HepG2 (cell line): ENCODE measurements around the gene GYG1. TPM values are rescaled to one million over a fixed set of nuclear protein-coding genes. Genes with fewer than 3 reads are reported as not detected.

Source experiments
- ATAC-seq: fragments of 200-7000 bp; cut with Tn5 transposase; 3 replicates; pipeline ENCODE4 v1.9.1; 2020; ENCODE audit warnings: mild to moderate bottlenecking, moderate library complexity
- BruUV-seq: library from RNA; stranded (reverse); fragments of 400-500 nt; replicated peaks from 2 replicates; lab custom pipeline; 2021; lab: Mats Ljungman, UMichigan
- CTCF ChIA-PET: fragments of 300-600 bp; formaldehyde crosslinking; extraction: SDS; loops from one replicate; lab custom pipeline; 2021; ENCODE audit warnings: low total read pairs, inconsistent platforms, low intra/inter-chr PET ratio; lab: Yijun Ruan, JAX
- POLR2A ChIA-PET: fragments of 350-600 bp; sonication (Branson Sonifier 250); formaldehyde crosslinking; loops from one replicate; lab custom pipeline; 2020; ENCODE audit warnings: antibody characterized with exemption, inconsistent platforms; lab: Yijun Ruan, JAX
- DNase-seq: peaks from one replicate; pipeline ENCODE4 v3.0.0-alpha.2; 2015; ENCODE audit warnings: low spot score
- FAIRE-seq: peaks from 3 replicates; lab custom pipeline; 2011; peaks lifted over from hg19 to GRCh38; lab: Jason Lieb, UNC
- H2AFZ ChIP-seq: one replicate; pipeline ENCODE4 v1.6.1; 2011; ENCODE audit warnings: low read length, inconsistent platforms
- H3K27ac ChIP-seq: fragments of 300-600 bp; 3 replicates; pipeline ENCODE4 v1.8.0; 2011; ENCODE audit warnings: mixed run types, mild to moderate bottlenecking, mixed read lengths, low read length, inconsistent platforms; ENCODE audit not compliant: insufficient read depth; ENCODE audit errors: extremely low read length
- H3K27me3 ChIP-seq, 2 experiments: fragments of 200-600 bp in 1 of 2; 2 replicates in 1 of 2; 3 replicates in 1 of 2; pipeline versions ENCODE4 v1.6.0 to v1.8.0; 2011; ENCODE audit warnings: low read length in 2 of 2, mild to moderate bottlenecking in 2 of 2, moderate library complexity in 2 of 2, inconsistent platforms in 1 of 2; ENCODE audit not compliant: insufficient read depth in 2 of 2, control insufficient read depth in 1 of 2
- H3K36me3 ChIP-seq, 2 experiments: fragments of 200-600 bp in 1 of 2; replicated peaks in 1 of 2; 2 replicates in 1 of 2; 3 replicates in 1 of 2; pipeline versions ENCODE4 v1.5.1 to v1.8.0; 2011; ENCODE audit warnings: low read length in 2 of 2, inconsistent platforms in 1 of 2; ENCODE audit not compliant: insufficient read depth in 2 of 2, control insufficient read depth in 1 of 2
- H3K4me1 ChIP-seq: 2 replicates; pipeline ENCODE4 v1.5.1; 2012; ENCODE audit warnings: low read length, inconsistent platforms; ENCODE audit not compliant: insufficient read depth
- H3K4me2 ChIP-seq: 2 replicates; pipeline ENCODE4 v1.6.0; 2011; ENCODE audit warnings: low read depth, low read length, inconsistent platforms
- H3K4me3 ChIP-seq, 3 experiments: fragments of 200-600 bp in 1 of 3; sonication (generic), shearing (Covaris generic) in 1 of 3; replicated peaks in 1 of 3; 2 replicates each; pipeline ENCODE4 v1.5.1; 2011 to 2016; ENCODE audit warnings: low read length in 3 of 3, inconsistent platforms in 2 of 3, low read depth in 2 of 3, mild to moderate bottlenecking in 2 of 3, control low read depth in 1 of 3, mixed read lengths in 1 of 3; ENCODE audit not compliant: insufficient read depth in 1 of 3
- H3K79me2 ChIP-seq: one replicate; pipeline ENCODE4 v1.6.1; 2011; ENCODE audit warnings: low read length, inconsistent platforms; ENCODE audit not compliant: insufficient read depth
- H3K9ac ChIP-seq: 2 replicates; pipeline ENCODE4 v1.6.0; 2011; ENCODE audit warnings: mild to moderate bottlenecking, low read depth, low read length, inconsistent platforms; ENCODE audit not compliant: insufficient read depth
- H3K9me3 ChIP-seq: 2 replicates; pipeline ENCODE4 v1.5.1; 2012; ENCODE audit warnings: mild to moderate bottlenecking, low read length
- H4K20me1 ChIP-seq: 2 replicates; pipeline ENCODE4 v1.6.0; 2011; ENCODE audit warnings: inconsistent platforms, mild to moderate bottlenecking, low read length, moderate library complexity; ENCODE audit not compliant: insufficient read depth
- DZIP1 ChIP-seq: sonication (generic); formaldehyde crosslinking; IDR thresholded peaks from 2 replicates; pipeline ENCODE4 v1.5.0; 2020; ENCODE audit warnings: mild to moderate bottlenecking, missing genetic modification reagents
- FOXK1 ChIP-seq: sonication (generic); formaldehyde crosslinking; IDR thresholded peaks from 2 replicates; pipeline ENCODE4 v1.4.0; 2020; ENCODE audit warnings: low read depth, missing genetic modification reagents, borderline replicate concordance
- HBP1 ChIP-seq: IDR thresholded peaks from 2 replicates; pipeline ENCODE4 v1.6.1; 2016; ENCODE audit warnings: low read depth, control low read depth
- NFYB ChIP-seq: sonication (generic); formaldehyde crosslinking; IDR thresholded peaks from 2 replicates; pipeline ENCODE4 v1.4.0; 2020; ENCODE audit warnings: missing genetic modification reagents
- PLSCR1 ChIP-seq: sonication (generic); formaldehyde crosslinking; IDR thresholded peaks from 2 replicates; pipeline ENCODE4 v1.5.0; 2020; ENCODE audit warnings: missing genetic modification reagents, mild to moderate bottlenecking, borderline replicate concordance
- PRDM15 ChIP-seq: sonication (generic); formaldehyde crosslinking; IDR thresholded peaks from 2 replicates; pipeline ENCODE4 v1.4.0; 2020; ENCODE audit warnings: missing genetic modification reagents
- ZC3H13 ChIP-seq: sonication (generic); formaldehyde crosslinking; IDR thresholded peaks from 2 replicates; pipeline ENCODE4 v1.8.1; 2023; ENCODE audit warnings: mild to moderate bottlenecking, missing genetic modification reagents, moderate library complexity
- ZFP37 ChIP-seq: sonication (generic); formaldehyde crosslinking; IDR thresholded peaks from 2 replicates; pipeline ENCODE4 v1.4.0; 2020; ENCODE audit warnings: missing genetic modification reagents, borderline replicate concordance
- ZNF160 ChIP-seq: sonication (generic); formaldehyde crosslinking; IDR thresholded peaks from 2 replicates; pipeline ENCODE4 v1.8.0; 2022; ENCODE audit warnings: mild to moderate bottlenecking, inconsistent platforms, missing genetic modification reagents
- ZNF275 ChIP-seq: sonication (generic); formaldehyde crosslinking; IDR thresholded peaks from 2 replicates; pipeline ENCODE4 v1.8.0; 2022; ENCODE audit warnings: missing genetic modification reagents, mild to moderate bottlenecking, inconsistent platforms, borderline replicate concordance
- ZNF547 ChIP-seq: sonication (generic); formaldehyde crosslinking; IDR thresholded peaks from 2 replicates; pipeline ENCODE4 v1.5.1; 2020; ENCODE audit warnings: mild to moderate bottlenecking, missing genetic modification reagents
- ZNF713 ChIP-seq: sonication (generic); formaldehyde crosslinking; IDR thresholded peaks from 2 replicates; pipeline ENCODE4 v1.4.0; 2020; ENCODE audit warnings: mild to moderate bottlenecking, missing genetic modification reagents
- ZNF891 ChIP-seq: sonication (generic); formaldehyde crosslinking; IDR thresholded peaks from 2 replicates; pipeline ENCODE4 v1.5.0; 2020; ENCODE audit warnings: mild to moderate bottlenecking, missing genetic modification reagents
- WGBS: methylation state at CpG from one replicate; pipeline ENCODE4 v1.1.6; 2017; ENCODE audit warnings: low lambda C conversion rate; 5-methylcytosine and 5-hydroxymethylcytosine counted together
- in situ Hi-C: cut with HindIII; loops from 2 replicates; pipeline ENCODE4 v1.10.0; 2017; ENCODE audit warnings: low pct_unique_long_range_greater_than_20kb; ENCODE audit not compliant: extremely low pct_ligation_motif_present
- intact Hi-C: fragments of 100-400 bp; cut with micrococcal nuclease; formaldehyde crosslinking; loops from one replicate; pipeline ENCODE4 v1.10.0; 2022; ENCODE audit not compliant: unreplicated experiment
- polyA plus RNA-seq, 8 experiments: library from polyadenylated mRNA; depleted of rRNA in 3 of 8; stranded (reverse) in 7 of 8; unstranded in 1 of 8; fragments of >200 nt; fragmentation: Illumina TruSeq in 4 of 8; extraction: Trizol in 4 of 8; gene quantifications; 2 replicates each; pipeline versions ENCODE4 v1.2.1 to v1.2.3, GENCODE V29; 2011 to 2016; ENCODE audit warnings: low read depth in 4 of 8, missing spikeins in 1 of 8, mixed read lengths in 1 of 8; ENCODE audit not compliant: insufficient read depth in 1 of 8
- total RNA-seq, 5 experiments: library from RNA; depleted of rRNA; stranded (reverse); fragments of >200 nt; fragmentation: Illumina TruSeq; extraction: Trizol; gene quantifications; 2 replicates each; pipeline ENCODE4 v1.2.3, GENCODE V29; 2016; ENCODE audit warnings: low read depth in 1 of 5

The GYG1 gene
- total and polyA plus RNA-seq, 2 of the 13 experiments (the other 11 are each of a cell fraction or from before 2014, with no cell fraction given), result 15.7 to 28.1 TPM

GRCh38 chr3:149003653-149004305 is 12.4 kb downstream of the GYG1 start:
- 95% methylated on average over 6 of the region's 6 CpGs for WGBS
- CTCF ChIA-PET, result no interaction called here
- Histone ChIP-seq H3K4me1 (peaks cover 10% of the 10 kb centered on the region; the same call in 1 of the 2 replicates), H2AFZ (no peak overlapping the region), H3K4me2 (no peak overlapping the region), H3K9me3 (no peaks in the 10 kb centered on the region), H3K27me3 (no peaks in the 10 kb centered on the region), H3K27ac (no peak overlapping the region), H3K9ac (no peak overlapping the region), H4K20me1 (no peaks in the 10 kb centered on the region), H3K79me2 (no peaks in the 10 kb centered on the region), H3K4me3 (no peak overlapping the region), H3K36me3 (peaks cover 2 to 12% of the 10 kb centered on the region in 2 experiments; a peak in 3 of 5 replicates)
- intact Hi-C loops (no loop called here), in situ Hi-C loops (no loop called here)
- DNase-seq (no peak), FAIRE-seq (no peak), ATAC-seq (no peak)
- BruUV-seq, result no TSS peak
- POLR2A ChIA-PET, result interaction anchor here (1.8 kb wide), 1 partner anchor 12 kb away, joined by 3 read pairs; the partner anchor contains the start of gene GYG1
- TF ChIP-seq ZNF713 (CRISPR knock-in tag) (no peak), HBP1 (CRISPR knock-in tag) (no peak), PRDM15 (CRISPR knock-in tag) (no peak), PLSCR1 (CRISPR knock-in tag) (no peak), ZNF891 (CRISPR knock-in tag) (no peak), ZNF160 (no peak), ZNF547 (no peak), FOXK1 (no peak), ZFP37 (CRISPR knock-in tag) (no peak), NFYB (CRISPR knock-in tag) (no peak), ZC3H13 (no peak), ZNF275 (no peak), DZIP1 (CRISPR knock-in tag) (no peak)
